BJ (cell line): Measurements from ENCODE around the gene POM121L2. TPM values are rescaled to one million over a fixed set of nuclear protein-coding genes. Genes with fewer than 3 reads are reported as not detected.
A peak's percentile ranks its signal among the peaks of the same experiment; 100 is the strongest.

Source experiments
- CTCF ChIA-PET: fragments of 350-600 bp; formaldehyde crosslinking; extraction: SDS; loops from one replicate; lab custom pipeline; 2021; ENCODE audit warnings: antibody characterized with exemption, inconsistent platforms; lab: Yijun Ruan, JAX
- POLR2A ChIA-PET: fragments of 300-600 bp; sonication (Branson Sonifier 250); formaldehyde crosslinking; extraction: SDS; loops from one replicate; lab custom pipeline; 2021; ENCODE audit warnings: antibody characterized with exemption; lab: Charles Lee
- DNase-seq: peaks from one replicate; pipeline ENCODE4 v3.0.0-alpha.2; 2011; ENCODE audit warnings: low read depth
- H3K27me3 ChIP-seq: 2 replicates; pipeline ENCODE4 v1.6.0; 2011; ENCODE audit warnings: low read length; ENCODE audit not compliant: control insufficient read depth, insufficient read depth
- H3K36me3 ChIP-seq: 2 replicates; pipeline ENCODE4 v1.5.1; 2011; ENCODE audit warnings: low read length; ENCODE audit not compliant: control insufficient read depth, insufficient read depth
- H3K4me3 ChIP-seq: 2 replicates; pipeline ENCODE4 v1.5.1; 2011; ENCODE audit warnings: low read depth, mild to moderate bottlenecking, control low read depth, low read length
- CTCF ChIP-seq: IDR thresholded peaks from 2 replicates; pipeline ENCODE4 v1.5.1; 2011; ENCODE audit warnings: low read depth, mild to moderate bottlenecking, control low read depth, inconsistent platforms, low read length, moderate library complexity; ENCODE audit not compliant: insufficient read depth
- polyA plus RNA-seq: library from polyadenylated mRNA; depleted of rRNA; stranded (reverse); fragments of >200 nt; gene quantifications from 2 replicates; pipeline ENCODE4 v1.2.3, GENCODE V29; 2011

The POM121L2 gene
- polyA plus RNA-seq, 1 experiment = not detected

DNA sequence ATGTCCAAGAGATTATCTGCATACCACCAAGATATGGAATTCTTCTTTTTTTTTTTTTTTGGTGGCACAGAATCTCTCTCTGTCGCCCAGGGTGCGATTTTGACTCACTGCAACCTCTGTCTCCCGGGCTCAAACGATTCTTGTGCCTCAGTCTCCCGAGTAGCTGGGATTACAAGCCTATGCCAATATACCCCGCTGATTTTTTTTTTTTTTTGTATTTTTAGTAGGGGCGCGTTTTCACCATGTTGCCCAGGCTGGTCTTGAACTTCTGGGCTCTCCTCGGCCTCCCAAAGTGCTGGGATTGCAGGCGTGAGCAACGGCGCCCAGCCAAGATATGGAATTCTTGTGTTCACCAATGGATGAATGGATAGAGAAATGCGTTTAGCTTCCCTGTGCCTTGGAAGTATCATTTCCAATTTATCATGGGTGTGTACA is 31.0 kb downstream of the POM121L2 start:
- Histone ChIP-seq H3K36me3 (no peaks in the 10 kb centered on the region), H3K4me3 (no peak overlapping the region), H3K27me3 (peaks cover 15% of the 10 kb centered on the region)
- ChIA-PET POLR2A (no interaction called here), CTCF (no interaction called here)
- no peak for DNase-seq
- no peak for TF ChIP-seq CTCF

DNA sequence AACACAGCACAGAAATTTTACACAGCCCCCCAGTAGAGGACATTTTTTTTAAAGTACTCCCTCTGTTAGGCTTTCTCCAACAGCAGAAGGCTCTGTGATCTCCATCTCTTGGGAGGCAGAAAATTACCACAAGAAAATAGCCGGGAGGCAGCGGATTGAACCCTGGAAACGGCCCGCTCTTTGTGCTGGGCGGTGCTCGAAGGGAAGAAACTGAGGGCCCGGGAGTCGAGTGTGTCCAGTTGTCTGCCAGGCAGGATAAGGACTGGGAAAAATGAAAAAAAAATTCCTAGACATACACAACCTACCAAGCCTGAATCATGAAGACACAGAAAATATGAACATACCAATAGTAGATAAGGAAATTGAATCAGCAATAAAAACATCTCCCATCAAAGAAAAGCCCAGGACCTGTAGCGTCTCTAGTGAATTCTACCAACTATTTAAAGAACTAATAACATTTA is 31.5 kb downstream of the POM121L2 start:
- no peak for TF ChIP-seq CTCF
- DNase-seq = no peak
- ChIA-PET POLR2A (no interaction called here), CTCF (interaction anchor here (0.6 to 1.6 kb wide), 2 partner anchors 32 to 80 kb away, joined by 3 read pairs; no protein-coding TSS in a partner anchor)
- peak overlapping the region; percentile 33 for H3K4me3 ChIP-seq
- no peaks in the 10 kb centered on the region for H3K36me3 ChIP-seq
- peaks cover 16% of the 10 kb centered on the region for H3K27me3 ChIP-seq

GRCh38 chr6:27280064-27280539 is 32.0 kb downstream of the POM121L2 start:
- Histone ChIP-seq H3K4me3 (peak overlapping the region; percentile 33), H3K27me3 (peaks cover 14% of the 10 kb centered on the region), H3K36me3 (no peaks in the 10 kb centered on the region)
- TF ChIP-seq CTCF = no peak
- DNase-seq = no peak
- ChIA-PET POLR2A (no interaction called here), CTCF (interaction anchor here (0.6 to 1.6 kb wide), 2 partner anchors 33 to 79 kb away, joined by 3 read pairs; no protein-coding TSS in a partner anchor)

GRCh38 chr6:27279513-27280063 is 32.5 kb downstream of the POM121L2 start:
- ChIA-PET POLR2A (no interaction called here), CTCF (interaction anchor here (0.7 to 1.6 kb wide), 2 partner anchors 33 to 176 kb away, joined by 3 read pairs; no protein-coding TSS in a partner anchor)
- peak overlapping the region; percentile 29 for H3K4me3 ChIP-seq
- no peaks in the 10 kb centered on the region for H3K36me3 ChIP-seq
- no peak for TF ChIP-seq CTCF
- DNase-seq = no peak
- peaks cover 12% of the 10 kb centered on the region for H3K27me3 ChIP-seq

GRCh38 chr6:27275025-27275956 is 36.8 kb downstream of the POM121L2 start:
- no peaks in the 10 kb centered on the region for H3K36me3 ChIP-seq
- H3K27me3 ChIP-seq = peaks cover 3% of the 10 kb centered on the region; the same call in 1 of the 2 replicates
- ChIA-PET CTCF (interaction anchor here (1.6 kb wide), 1 partner anchor 413 kb away, joined by 3 read pairs; no protein-coding TSS in a partner anchor), POLR2A (no interaction called here)
- no peak overlapping the region for H3K4me3 ChIP-seq
- no peak for DNase-seq
- TF ChIP-seq CTCF = no peak
